ENCODE measurements around the gene COL25A1. TPM values are rescaled to one million over a fixed set of nuclear protein-coding genes. Genes with fewer than 3 reads are reported as not detected.

Gene COL25A1
- total and polyA plus RNA-seq, 2 experiments from 2014 or later, result 0.28 to 1.9 TPM

GRCh38 chr4:109160494-109160893, 142.0 kb downstream of the COL25A1 start:
- no peak overlapping the region for H3K27ac ChIP-seq
- WGBS (ENCODE audit: low lambda C conversion rate, missing lambda C conversion rate), result 88% methylated on average over 4 of the region's 4 CpGs
- no peaks in the 10 kb centered on the region for H4K20me1 ChIP-seq (ENCODE audit: insufficient read depth, poor library complexity, severe bottlenecking)
- H3K36me3 ChIP-seq (replicated peaks; ENCODE audit: insufficient read depth, low read depth), result no peaks in the 10 kb centered on the region
- no peaks in the 10 kb centered on the region for H3K9me3 ChIP-seq (ENCODE audit: low read depth)
- DNase-seq (ENCODE audit: low spot score), result no peak
- H3K9me2 ChIP-seq (replicated peaks; ENCODE audit: insufficient read depth), result no peaks in the 10 kb centered on the region
- H2AFZ ChIP-seq, result no peak overlapping the region
- H3K4me3 ChIP-seq, result no peak overlapping the region
- H3K4me1 ChIP-seq (ENCODE audit: insufficient read depth), result no peaks in the 10 kb centered on the region
- H3K27me3 ChIP-seq, result no peaks in the 10 kb centered on the region
- no peaks in the 10 kb centered on the region for H3K79me2 ChIP-seq
- no peak for TF ChIP-seq CTCF (IDR thresholded peaks at IDR 0.05; ENCODE audit: poor library complexity)
- no peak for TF ChIP-seq EZH2 (IDR thresholded peaks at IDR 0.05; ENCODE audit: borderline replicate concordance)
- no peak for TF ChIP-seq EZH2phosphoT487 (IDR thresholded peaks at IDR 0.05; ENCODE audit: low read depth, severe bottlenecking, unreplicated experiment)
- H3K4me2 ChIP-seq, result no peak overlapping the region

- no peaks in the 10 kb centered on the region for H3K9me3 ChIP-seq (ENCODE audit: low read depth)
- H3K4me3 ChIP-seq, result no peak overlapping the region
- WGBS (ENCODE audit: low lambda C conversion rate, missing lambda C conversion rate), result 91% methylated on average over 7 of the region's 7 CpGs
- no peaks in the 10 kb centered on the region for H3K9me2 ChIP-seq (replicated peaks; ENCODE audit: insufficient read depth)
- H2AFZ ChIP-seq, result no peak overlapping the region
- H4K20me1 ChIP-seq (ENCODE audit: insufficient read depth, poor library complexity, severe bottlenecking), result no peaks in the 10 kb centered on the region
- no peak overlapping the region for H3K27ac ChIP-seq
- no peak overlapping the region for H3K4me2 ChIP-seq
- H3K36me3 ChIP-seq (replicated peaks; ENCODE audit: insufficient read depth, low read depth), result no peaks in the 10 kb centered on the region
- TF ChIP-seq CTCF (IDR thresholded peaks at IDR 0.05; ENCODE audit: poor library complexity) (no peak), EZH2phosphoT487 (IDR thresholded peaks at IDR 0.05; ENCODE audit: low read depth, severe bottlenecking, unreplicated experiment) (no peak), EZH2 (IDR thresholded peaks at IDR 0.05; ENCODE audit: borderline replicate concordance) (no peak)
- H3K27me3 ChIP-seq, result no peaks in the 10 kb centered on the region
- H3K79me2 ChIP-seq, result no peaks in the 10 kb centered on the region
- H3K4me1 ChIP-seq (ENCODE audit: insufficient read depth), result no peaks in the 10 kb centered on the region
- no peak for DNase-seq (ENCODE audit: low spot score)
These were observed 144.8 kb downstream of the COL25A1 start for GRCh38 chr4:109157696-109158095.

DNA sequence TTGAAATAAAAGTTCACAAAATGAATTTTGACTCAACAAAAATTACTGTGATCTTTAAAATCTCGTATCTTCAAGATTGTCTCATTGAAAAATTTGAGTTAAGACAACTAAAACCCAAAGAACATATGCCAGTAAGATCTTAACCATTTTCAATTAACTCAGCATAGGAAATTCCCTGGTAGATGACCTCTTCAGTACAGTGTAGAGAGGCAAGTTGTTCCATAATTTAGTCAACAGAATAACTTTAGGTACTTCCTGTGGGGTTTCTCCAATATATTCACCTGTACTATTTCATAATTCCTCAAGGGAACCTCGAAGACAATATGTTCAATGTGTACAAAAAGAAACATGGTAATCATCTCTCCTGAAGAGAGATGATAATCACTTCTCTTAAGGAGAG, 145.3 kb downstream of the COL25A1 start:
- Histone ChIP-seq H3K27ac (no peak overlapping the region), H3K4me2 (no peak overlapping the region), H3K4me3 (no peak overlapping the region), H3K9me2 (replicated peaks; ENCODE audit: insufficient read depth) (no peaks in the 10 kb centered on the region), H3K79me2 (no peaks in the 10 kb centered on the region), H3K36me3 (replicated peaks; ENCODE audit: insufficient read depth, low read depth) (no peaks in the 10 kb centered on the region), H3K4me1 (ENCODE audit: insufficient read depth) (no peaks in the 10 kb centered on the region), H2AFZ (no peak overlapping the region), H4K20me1 (ENCODE audit: insufficient read depth, poor library complexity, severe bottlenecking) (no peaks in the 10 kb centered on the region), H3K27me3 (no peaks in the 10 kb centered on the region), H3K9me3 (ENCODE audit: low read depth) (no peaks in the 10 kb centered on the region)
- WGBS (ENCODE audit: low lambda C conversion rate, missing lambda C conversion rate), result 85% methylated on average over 2 of the region's 2 CpGs
- TF ChIP-seq EZH2 (IDR thresholded peaks at IDR 0.05; ENCODE audit: borderline replicate concordance) (no peak), EZH2phosphoT487 (IDR thresholded peaks at IDR 0.05; ENCODE audit: low read depth, severe bottlenecking, unreplicated experiment) (no peak)
- DNase-seq (ENCODE audit: low spot score), result no peak

GRCh38 chr4:109156356-109156755, 146.1 kb downstream of the COL25A1 start:
- 64% methylated on average over 2 of the region's 2 CpGs for WGBS (ENCODE audit: low lambda C conversion rate, missing lambda C conversion rate)
- Histone ChIP-seq H2AFZ (no peak overlapping the region), H3K9me2 (replicated peaks; ENCODE audit: insufficient read depth) (no peaks in the 10 kb centered on the region), H3K27ac (no peak overlapping the region), H4K20me1 (ENCODE audit: insufficient read depth, poor library complexity, severe bottlenecking) (no peaks in the 10 kb centered on the region), H3K27me3 (no peaks in the 10 kb centered on the region), H3K9me3 (ENCODE audit: low read depth) (no peaks in the 10 kb centered on the region), H3K79me2 (no peaks in the 10 kb centered on the region), H3K36me3 (replicated peaks; ENCODE audit: insufficient read depth, low read depth) (no peaks in the 10 kb centered on the region), H3K4me3 (no peak overlapping the region), H3K4me2 (no peak overlapping the region), H3K4me1 (ENCODE audit: insufficient read depth) (no peaks in the 10 kb centered on the region)
- TF ChIP-seq EZH2 (IDR thresholded peaks at IDR 0.05; ENCODE audit: borderline replicate concordance), result no peak
- no peak for TF ChIP-seq EZH2phosphoT487 (IDR thresholded peaks at IDR 0.05; ENCODE audit: low read depth, severe bottlenecking, unreplicated experiment)
- TF ChIP-seq CTCF (IDR thresholded peaks at IDR 0.05; ENCODE audit: poor library complexity), result no peak
- DNase-seq (ENCODE audit: low spot score), result no peak

All from hepatocyte (in vitro differentiated cells).